ENCODE measurements around the gene GUK1.

GUK1 gene

GRCh38 chr1:228165372-228166169 is 25.5 kb downstream of the GUK1 start, which contains the start of gene IBA57:
Gene IBA57, plus strand, starts transcription at chr1:228165804. Its CDS starts 13 bp downstream, at chr1:228165817.
- peak; percentile 81 for TF ChIP-seq CTCF (IDR thresholded peaks at IDR 0.05; ENCODE audit: control insufficient read depth, insufficient read depth, low read depth, low read length, missing control alignments)
- DNase-seq (ENCODE audit: low read depth): peak; percentile 95
- H3K4me3 ChIP-seq (ENCODE audit: control insufficient read depth, low read depth, low read length): peak within 1 kb of the TSS; percentile 80

- peak; percentile 41 for TF ChIP-seq CTCF (IDR thresholded peaks at IDR 0.05; ENCODE audit: control insufficient read depth, insufficient read depth, low read depth, low read length, missing control alignments)
- peak overlapping the region; percentile 80 for H3K4me3 ChIP-seq (ENCODE audit: control insufficient read depth, low read depth, low read length)
- DNase-seq (ENCODE audit: low read depth): no peak
Observed at GRCh38 chr1:228166170-228166936, 26.3 kb downstream of the GUK1 start.

GRCh38 chr1:228168563-228169270 is 28.6 kb downstream of the GUK1 start:
- no peak for DNase-seq (ENCODE audit: low read depth)
- no peak for TF ChIP-seq CTCF (IDR thresholded peaks at IDR 0.05; ENCODE audit: control insufficient read depth, insufficient read depth, low read depth, low read length, missing control alignments)
- no peak overlapping the region for H3K4me3 ChIP-seq (ENCODE audit: control insufficient read depth, low read depth, low read length)

GRCh38 chr1:228169345-228169744 is 29.3 kb downstream of the GUK1 start:
- DNase-seq (ENCODE audit: low read depth): no peak
- no peak overlapping the region for H3K4me3 ChIP-seq (ENCODE audit: control insufficient read depth, low read depth, low read length)
- no peak for TF ChIP-seq CTCF (IDR thresholded peaks at IDR 0.05; ENCODE audit: control insufficient read depth, insufficient read depth, low read depth, low read length, missing control alignments)

- no peak for TF ChIP-seq CTCF (IDR thresholded peaks at IDR 0.05; ENCODE audit: control insufficient read depth, insufficient read depth, low read depth, low read length, missing control alignments)
- no peak overlapping the region for H3K4me3 ChIP-seq (ENCODE audit: control insufficient read depth, low read depth, low read length)
- DNase-seq (ENCODE audit: low read depth): no peak
Observed at GRCh38 chr1:228170666-228171065, 30.6 kb downstream of the GUK1 start.

GRCh38 chr1:228171221-228171891 is 31.3 kb downstream of the GUK1 start:
- H3K4me3 ChIP-seq (ENCODE audit: control insufficient read depth, low read depth, low read length): no peak overlapping the region
- DNase-seq (ENCODE audit: low read depth): no peak
- TF ChIP-seq CTCF (IDR thresholded peaks at IDR 0.05; ENCODE audit: control insufficient read depth, insufficient read depth, low read depth, low read length, missing control alignments): no peak
